Stimulated activated CD4-positive, alpha-beta T cell treated with anti-CD3 and anti-CD28 coated beads, Interleukin-1b, Interleukin-23, amount 100 ng/mL, for 48 hours (primary cell): ENCODE data around the gene DLX3.

ENCODE experiments used
- DNase-seq: peaks from one replicate; pipeline ENCODE4 v3.0.0-alpha.2; 2020

DLX3 gene

DNA sequence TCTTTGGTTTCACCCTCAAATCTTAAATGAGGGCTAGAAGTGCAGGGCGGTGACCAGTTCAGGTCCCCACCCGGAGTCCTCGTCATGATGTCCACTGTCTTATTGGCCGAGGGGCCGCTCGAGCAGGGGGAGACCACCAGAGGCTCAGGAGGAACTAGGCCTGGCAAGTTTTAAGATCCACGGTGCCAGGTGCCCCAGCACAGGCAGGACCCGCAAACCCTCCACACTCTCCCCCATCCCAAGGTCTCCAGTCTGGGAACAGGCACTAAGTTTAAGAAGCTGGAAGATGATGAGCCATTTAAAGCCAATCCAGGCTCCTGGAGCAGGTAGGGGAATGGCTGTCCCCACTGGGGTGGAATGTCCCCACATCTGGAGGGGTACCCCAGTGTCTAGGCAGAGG lies 4.1 kb downstream of the DLX3 start:
- DNase-seq, result no peak

DNA sequence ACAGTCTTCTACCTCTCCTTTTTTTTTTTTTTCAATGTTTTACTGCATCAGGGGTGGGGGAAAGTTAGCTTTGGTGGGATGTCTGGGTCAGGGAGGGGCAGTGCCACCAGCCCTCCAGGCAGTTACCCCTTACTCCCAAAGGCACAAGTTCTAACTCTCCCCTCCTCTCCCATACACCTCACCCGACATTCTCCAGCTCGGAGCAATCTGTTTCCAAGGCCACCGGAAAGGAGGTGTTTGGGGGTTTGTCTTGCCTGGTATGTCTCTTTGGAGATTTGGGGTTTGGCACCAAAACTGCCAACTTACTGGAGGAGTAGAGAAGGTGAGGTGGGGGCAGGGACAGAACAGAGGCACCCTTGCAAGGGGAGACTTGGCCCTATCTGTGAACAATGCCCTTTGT lies 4.7 kb downstream of the DLX3 start:
- no peak for DNase-seq

DNA sequence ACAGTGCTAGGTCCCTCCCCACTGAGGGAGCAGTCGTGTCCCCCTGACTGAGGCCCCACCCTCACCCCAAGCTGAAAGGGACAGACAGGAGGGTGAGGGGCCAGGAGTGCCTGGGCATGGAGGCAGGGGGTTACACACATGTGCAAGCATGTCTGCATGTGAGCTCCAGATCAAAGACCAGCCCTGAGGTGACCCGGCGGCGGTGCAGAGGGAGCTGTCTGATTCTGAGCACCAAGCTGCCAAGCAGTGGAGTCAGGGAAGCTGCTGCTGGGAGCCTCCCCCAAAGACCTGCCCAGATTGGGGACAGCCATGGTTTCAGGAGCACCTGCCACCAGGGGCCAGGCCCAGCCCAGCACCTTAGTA lies 5.5 kb downstream of the DLX3 start:
- DNase-seq, result no peak

DNA sequence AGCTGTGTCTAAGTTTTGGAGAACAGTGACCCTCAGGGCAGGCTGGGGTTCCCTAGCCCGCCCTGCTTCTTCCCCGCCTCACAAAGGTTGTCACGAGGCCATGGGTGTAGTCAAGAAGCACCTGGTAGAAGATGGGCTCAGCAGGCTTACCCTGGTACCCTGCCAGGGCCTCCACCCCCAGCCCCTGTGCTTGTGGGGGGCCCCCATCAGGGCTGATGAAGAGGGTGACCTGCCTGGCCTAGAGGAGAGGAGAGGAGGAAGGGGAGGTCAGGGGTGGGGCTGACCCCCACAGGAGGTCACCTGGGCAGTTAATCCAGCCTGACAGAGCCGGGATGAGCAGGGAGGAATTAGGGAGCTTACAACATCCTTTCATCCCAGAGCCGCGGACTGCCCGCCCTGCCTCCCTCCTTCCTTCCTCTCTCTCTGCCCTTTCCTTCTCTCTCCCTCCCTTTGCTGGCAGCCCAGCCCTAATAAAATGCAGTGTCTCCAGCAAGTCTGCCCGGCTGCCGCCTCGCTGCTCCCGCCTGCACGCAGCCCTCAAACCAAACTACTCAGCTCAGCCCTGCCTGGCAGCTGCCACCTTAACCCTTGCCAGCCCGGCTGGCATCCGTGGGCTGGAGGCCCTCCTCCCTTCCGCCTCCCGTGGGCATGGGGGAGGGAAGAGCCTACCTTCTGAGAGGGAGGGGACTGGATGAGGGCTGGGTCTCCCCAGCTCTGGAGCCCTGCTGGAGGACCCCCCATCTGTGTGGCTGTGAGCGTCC lies 7.2 kb downstream of the DLX3 start:
- DNase-seq, result no peak

DNA sequence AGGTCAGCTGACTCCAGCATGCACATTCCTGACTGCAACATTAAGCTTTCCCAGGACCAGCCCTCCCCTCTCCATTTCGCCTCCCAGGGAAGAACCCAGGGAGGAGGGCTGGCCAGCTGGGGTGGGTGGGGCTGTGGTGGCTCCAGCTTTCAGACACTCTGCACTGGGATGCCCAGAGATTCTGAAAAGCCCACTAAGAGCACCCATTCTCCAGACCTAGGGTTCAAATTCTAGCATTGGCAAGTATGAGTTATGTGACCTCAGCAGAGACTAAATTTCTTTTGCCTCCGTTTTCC lies 7.8 kb downstream of the DLX3 start:
- no peak for DNase-seq

DNA sequence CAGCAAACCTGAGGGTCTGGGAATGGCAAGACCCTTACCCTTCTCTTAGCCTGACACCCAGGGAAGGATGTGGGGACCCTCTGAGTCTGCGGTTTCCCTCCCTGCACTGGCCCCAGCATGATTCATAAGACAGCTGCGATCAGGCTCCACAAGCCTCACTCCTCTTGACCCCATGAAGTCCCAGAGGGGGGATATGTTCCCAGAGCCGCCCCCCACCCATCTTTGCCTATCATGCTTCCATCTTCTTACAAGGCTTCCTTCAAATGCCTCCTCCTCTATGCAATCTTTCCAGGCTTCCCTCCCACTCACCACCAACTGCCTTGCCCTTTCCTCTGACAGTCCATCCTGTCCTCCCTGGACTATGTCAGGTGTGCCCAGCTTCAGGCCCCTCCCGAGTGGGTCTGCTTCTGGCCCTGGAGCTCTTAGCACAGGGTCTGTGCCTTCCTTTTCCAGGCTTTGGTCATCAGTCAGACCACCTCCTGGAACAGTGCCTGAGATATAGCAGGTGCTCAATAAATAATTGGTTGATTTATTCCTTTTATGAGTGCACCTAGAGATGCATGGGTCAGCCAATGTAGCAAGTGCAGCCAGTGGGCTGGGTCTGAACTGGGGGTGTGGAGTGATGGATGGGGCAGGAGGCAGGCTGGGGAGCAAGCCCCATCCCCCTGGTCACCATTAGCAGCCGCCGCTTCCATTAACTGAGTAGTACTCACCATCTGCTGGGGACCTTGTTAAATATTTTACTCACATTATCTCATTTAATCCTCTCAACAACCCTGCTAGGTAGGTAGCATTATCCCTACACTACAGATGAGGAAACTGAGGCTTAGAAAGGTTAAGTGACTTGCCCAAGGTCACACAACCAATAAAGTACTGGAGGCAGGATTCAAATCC lies 8.4 kb downstream of the DLX3 start:
- DNase-seq, result no peak

DNA sequence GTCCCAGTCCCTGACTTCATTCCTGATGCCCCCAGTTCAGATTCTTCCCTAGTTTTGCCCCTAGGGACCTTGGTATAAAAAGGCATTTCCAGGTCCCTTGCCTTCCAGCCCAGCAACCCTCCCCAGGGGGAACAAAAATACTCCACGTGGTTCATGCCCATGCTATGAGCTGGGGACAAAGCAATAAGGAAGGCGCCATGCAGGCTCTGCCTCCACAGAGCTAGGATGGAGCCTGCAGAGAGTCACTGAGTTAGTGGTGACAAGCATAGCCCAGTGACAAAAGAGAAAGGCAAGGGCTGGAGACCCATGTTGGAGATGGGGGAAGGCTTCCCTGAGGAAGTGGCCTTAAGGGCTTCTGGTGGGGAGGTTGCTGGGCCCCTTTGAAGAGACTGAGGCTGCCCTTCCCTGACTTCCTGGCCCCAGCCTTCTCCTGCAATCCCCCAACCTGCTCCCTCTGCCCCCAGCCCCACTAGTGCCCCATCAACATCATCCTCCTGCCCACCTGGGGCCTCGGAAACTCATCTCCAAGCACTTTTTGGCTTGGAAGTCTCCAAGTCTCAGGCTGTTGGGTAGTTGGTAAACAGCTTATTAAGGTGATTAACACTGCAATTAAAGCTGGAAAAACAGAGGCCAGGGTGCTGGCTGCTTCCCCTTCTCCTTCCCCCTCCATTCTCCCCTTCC lies 9.6 kb downstream of the DLX3 start:
- no peak for DNase-seq

DNA sequence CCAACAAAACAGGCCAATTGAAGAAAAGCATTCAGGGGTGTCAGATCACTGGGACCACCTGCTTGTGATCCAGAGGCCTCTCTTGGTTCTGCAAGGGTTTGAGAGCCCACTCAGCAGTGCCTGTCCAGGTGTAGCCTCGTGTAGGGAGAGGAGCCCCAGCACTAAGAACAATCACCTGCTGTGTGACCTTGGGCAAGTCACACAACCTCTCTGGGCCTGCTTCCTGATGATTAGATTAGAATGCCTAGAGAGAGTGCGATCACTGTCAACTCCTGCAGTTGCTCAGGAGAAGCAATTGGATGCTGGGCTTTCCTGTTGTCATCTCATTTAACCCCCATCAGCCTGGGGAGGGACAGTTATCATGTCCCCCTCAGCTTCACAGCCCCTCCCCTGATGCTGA lies 10.2 kb downstream of the DLX3 start:
- DNase-seq, result no peak

DNA sequence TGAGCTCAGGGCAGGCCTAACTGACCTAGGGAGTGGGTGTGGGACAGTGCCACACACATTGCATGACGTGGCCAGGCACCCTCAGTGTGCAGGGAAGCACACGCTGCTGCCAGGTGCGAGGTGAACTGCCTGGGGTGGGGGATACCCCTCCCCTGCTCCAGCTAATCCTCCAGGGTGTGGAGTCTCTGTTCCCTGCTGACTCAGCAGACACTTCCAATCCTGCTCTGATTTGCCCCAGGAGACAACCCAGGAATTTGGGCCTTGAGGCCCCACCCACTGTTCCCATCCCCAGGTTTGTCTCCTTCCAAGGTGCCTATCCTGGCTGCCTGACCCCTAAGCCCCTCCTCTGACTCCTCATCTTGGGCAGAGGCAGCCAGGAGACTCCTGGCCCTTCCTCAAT lies 10.7 kb downstream of the DLX3 start:
- DNase-seq, result no peak

DNA sequence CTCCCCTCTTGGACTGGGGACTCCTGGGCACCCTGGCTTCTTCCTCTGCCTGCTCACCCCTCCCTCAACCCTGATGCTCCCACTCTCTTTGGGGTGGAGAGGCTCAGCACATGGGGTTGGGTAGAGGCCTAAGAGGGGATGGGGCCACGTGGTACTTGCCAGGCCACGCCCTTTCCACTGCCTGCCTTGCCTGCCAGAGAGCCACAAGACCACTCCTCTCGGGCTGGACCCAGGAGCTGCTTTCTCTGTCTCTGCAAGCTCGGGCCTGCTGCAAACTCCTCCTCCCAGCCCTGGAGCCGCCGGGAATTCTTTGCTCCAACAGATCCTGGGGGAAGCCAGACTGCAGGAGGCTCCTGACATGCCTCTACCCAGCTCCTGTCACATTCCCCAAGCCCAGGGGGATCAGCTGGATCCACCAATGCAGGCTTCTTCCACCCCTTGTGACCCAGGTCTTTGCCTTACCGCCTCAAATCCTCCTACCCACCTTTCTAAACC lies 14.3 kb downstream of the DLX3 start:
- no peak for DNase-seq

DNA sequence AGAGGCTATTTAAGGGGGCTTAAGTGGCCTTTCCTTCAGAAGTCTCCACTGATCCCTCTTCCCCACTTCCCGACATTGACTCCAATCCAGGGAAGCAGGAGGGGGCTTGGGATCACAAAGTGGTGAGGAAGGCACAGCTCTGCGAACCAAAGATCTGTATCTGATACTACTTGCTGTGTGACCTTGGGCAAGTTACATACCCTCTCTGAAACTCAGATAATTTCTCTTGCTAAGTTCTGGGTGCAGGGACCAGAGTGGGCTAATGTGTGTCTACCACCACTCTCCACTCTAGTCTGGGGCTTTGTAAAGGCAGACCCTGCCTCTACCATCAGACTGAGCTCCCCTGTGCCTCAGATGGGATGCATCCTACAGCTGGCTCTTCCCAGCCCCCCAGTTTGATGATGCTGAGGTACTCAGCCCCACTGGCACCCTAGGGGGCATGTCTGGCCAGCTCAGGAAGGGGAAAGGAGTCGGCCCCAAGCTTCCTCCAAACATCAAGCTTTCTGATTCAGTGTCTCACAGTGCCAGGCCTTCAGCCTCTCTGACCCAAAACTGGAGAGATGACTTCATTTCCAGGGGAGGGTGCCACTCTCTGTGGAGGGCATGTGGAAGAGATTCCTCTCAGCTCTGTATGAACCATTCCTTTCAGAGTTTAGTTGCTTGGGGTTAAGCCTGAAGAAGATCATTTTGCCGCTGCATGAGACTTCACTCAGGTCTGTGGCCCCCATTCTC lies 15.1 kb downstream of the DLX3 start:
- no peak for DNase-seq

DNA sequence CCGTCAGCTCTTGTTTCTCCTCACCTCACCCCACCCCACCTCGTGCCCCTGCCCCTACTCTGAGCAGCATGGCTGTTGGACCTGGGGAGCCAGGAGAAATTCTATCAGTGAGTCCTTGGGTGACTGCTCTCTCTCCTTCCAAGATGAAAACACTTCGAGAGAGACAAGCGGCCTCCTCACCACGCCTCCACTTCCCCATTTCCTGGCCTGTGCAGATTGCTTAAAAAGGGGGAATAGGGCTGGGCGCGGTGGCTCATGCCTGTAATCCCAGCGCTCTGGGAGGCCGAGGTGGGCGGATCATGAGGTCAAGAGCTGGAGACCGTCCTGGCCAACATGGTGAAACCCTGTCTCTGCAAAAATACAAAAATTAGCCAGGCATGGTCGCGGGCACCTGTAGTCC lies 16.5 kb downstream of the DLX3 start:
- no peak for DNase-seq

DNA sequence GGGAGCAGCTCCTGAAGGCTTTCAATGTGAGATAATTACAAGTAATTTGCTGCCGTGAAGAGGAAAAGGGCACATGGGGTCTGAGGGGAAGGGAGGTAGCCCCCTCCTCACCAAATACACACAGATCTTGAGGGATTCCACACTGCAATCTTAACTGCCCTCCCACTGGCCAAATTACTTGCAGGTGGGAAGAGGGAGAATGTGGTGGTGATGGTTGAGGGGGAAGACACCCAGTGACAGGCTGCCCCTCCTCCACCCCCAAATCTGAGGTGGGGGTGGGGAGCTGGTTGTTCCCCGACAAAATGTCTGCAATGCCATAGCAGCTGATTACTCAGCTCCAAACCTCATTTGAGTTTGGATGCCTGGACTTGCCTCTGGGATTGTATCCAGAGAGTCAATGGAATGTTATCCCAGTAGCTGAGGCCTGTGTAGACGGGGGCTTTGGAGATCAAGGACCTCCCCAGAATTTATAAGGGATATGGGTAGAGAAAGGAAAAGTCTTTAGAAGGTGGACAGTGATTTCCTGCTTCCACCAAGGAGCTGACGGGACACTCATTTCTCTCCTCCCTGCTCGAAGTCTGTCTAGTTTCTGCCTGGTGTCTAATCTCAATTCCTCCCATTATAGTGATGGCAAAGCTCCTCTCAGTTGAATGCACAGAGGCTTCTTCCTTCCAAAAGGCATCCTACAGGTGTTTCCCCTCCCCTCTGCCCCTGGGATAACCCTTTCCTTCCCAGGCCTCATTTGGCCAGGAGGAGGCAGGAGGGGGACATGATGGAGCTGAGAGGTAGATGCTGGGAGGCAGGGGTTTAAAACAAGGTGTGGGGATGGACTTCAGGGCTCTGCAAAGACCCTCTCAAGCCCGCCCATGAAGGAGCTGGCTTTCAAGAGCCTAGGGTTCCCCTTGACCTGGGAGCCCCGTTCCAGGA lies 17.3 kb downstream of the DLX3 start:
- no peak for DNase-seq

DNA sequence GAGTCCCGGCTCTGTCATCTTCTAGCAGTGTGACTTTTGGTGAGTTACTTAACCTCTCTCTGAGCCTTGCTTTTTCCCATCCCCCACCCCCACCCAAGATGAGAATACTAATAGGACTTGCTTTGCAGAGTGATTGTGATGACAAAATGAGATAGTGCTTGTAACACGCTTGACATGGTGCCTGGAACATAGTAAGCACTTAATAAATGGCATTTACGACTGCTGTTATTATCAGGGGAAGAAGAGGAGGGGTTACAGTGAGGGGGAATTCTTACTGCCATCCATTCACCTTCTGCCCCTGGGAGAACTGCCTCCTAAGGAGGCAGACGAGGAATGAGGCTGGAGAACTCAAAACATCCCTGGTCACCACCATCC lies 18.2 kb downstream of the DLX3 start:
- no peak for DNase-seq

DNA sequence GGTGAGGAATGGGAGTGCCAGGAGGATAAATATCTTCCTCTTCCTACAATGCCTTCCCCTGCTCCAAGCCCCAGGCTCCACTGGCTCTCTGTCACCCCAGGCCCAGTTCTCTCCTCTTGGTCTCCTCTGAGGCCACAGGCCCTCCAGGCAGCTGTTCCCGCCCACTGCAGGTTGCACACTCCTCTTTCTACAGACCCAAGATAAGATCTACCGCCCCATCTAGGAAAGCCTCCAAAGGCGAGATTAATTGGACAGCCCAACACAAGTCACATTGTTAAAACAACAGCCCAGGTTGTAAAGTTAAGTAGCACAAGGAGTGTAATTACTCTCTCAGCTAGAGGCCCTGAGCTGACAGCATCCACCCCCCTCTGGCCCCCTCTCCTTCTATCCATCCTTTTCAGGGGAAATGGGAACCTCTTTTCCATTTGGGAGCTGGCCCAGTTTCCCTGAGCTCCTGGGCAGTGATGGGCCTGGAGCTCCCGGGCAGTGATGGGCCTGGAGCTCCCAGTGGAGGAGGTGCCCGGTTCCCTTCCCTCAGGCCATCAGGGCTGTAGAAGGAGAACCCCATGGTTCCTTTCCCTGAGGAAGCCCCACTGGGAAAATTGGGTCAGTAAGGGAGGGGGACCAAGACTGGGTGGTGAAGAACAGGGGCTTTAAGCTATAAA lies 18.7 kb downstream of the DLX3 start:
- DNase-seq, result no peak

DNA sequence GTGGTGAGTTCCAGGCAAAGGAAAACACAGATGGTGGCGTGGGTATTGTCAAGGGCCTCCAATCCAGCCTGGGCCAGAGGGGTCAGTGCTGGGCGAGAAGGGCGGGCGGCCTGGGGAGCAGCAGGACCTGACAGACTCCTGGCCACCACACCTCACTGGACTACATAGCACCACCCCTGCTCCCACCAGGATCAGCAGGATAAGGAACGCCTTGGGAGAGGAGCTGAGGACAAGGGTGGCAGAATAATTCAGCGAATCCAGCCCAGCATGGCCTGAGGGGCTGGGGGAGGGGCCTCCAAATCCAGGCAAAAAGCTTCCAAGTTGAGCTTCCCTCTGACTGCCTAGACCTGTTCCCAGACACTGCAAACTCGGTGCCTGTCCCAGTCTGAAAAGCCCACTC lies 19.5 kb downstream of the DLX3 start:
- no peak for DNase-seq

DNA sequence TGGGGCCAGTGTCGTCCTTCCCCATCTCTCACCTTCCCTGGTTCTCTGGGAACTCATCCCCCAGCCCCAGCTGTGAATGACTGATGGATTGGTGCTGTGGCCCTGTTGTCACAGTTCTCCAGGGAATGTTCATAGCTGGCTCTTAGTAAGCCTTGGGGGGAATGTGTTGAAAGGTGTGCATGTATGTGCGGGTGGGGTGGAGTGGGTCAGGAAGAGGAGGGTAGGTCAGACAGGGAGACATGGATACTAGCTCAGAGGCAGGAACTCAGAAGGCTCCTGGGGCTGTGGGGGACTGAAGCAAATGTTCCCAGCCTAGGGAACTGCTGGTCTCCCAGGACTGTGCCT lies 21.8 kb downstream of the DLX3 start:
- DNase-seq, result no peak

DNA sequence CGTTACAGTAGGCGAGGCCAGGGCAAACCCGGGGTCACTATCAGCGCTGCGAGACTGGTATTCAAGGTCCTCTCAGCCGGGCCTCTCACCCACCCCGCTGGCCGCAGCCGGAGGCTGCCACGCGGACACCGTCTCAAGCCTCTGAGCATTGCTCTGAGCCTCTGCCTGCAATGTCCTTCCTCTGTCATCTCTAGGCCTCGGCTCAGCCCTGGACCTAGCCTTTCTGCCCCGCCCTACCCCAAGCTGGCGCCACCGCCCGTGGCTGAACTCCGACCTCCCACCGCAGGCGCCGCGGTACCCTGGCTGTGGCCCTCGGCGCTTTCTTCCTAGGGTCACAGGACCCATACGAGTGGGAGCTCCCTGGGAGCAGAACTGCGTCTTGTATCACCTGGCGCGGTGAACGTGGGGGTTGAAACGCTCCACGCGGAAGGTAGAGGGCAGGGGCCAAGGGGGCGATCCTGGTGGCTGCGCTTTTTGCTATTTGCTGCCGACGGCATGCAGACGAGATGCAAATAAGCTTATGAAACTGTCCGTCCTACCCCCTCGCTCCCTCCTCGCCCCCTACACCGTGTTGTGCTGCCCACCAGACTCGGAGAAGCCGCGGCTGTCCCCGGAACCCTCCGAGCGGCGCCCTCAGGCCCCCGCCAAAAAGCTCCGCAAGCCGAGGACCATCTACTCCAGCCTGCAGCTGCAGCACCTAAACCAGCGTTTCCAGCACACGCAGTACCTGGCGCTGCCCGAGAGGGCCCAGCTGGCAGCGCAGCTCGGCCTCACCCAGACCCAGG lies 22.3 kb downstream of the DLX3 start:
- DNase-seq, result no peak

DNA sequence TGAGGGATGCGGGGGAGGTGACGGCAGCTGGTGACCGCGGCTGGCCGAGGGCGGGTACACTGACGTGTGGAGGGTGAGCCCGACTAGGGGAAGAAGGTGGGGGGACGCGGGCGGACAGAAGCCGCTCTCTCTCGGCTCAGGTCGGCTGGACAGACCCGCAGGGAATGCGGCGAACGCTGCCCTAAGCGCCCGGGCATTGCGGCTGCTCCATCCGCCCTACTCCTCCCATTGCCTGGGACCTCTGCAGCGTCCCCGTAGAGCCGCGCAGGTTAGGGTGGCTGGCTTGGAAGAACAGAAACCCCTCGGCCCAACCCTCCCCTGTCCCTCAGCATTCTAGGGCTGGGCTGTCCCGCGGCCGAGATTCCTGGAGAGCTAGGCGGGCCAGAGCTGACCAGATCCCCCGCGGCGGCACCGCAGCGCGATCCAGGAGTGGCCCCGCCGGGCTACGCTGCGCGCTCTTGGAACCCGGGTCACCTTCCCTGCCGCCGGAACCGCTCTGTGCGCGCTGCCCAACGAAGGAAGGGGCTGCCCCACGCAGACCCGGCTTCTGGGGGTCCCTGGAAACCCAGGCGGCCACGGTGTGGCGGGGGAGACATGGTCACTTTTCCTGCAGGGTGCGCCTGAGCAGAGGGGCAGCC lies 23.1 kb downstream of the DLX3 start:
- DNase-seq, result no peak

DNA sequence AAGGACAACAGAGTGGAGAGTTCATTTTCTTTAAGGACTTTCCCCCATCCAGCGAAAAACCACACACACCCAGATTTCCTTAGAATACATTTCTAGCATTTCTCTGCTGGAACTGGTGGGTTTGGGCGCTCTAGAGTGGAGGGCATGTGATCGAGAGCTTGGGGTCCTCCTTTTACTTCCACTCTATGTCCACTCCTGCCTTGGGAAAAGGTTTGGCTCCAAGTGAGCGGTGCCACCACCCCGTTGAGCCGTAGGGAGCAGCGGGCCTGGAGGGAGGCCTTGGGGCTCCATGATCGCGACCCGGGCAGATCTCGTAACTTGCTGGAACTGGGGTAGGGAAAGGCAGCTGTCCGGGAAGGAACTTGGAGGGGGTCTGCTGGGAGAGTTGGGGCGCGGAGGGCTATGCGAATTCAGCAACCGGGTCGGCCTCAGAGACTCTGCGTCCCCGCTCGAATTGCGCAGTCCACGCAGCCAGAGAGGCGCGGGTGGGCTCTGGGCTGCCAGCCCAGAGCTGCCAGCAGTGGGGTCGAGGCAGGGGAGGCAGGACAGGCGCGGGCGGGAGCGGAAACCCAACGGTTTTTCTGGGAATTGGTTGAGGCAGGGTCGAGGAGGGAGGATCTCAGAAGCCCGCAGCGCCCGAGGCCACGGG lies 23.7 kb downstream of the DLX3 start:
- DNase-seq, result no peak
